NK-92 treated with Interleukin-12 subunit alpha and Interleukin-12 subunit beta, amount 100 ng/mL, for 24 hours (cell line): Measurements from ENCODE around the gene LY86.

Experiments
- DNase-seq: peaks from one replicate; lab custom pipeline; 2025; lab: John Stamatoyannopoulos, UW

LY86 gene

GRCh38 chr6:6682225-6682624, 93.7 kb downstream of the LY86 start:
- DNase-seq: no peak

- no peak for DNase-seq
Measured at GRCh38 chr6:6683969-6684833, 95.7 kb downstream of the LY86 start.

GRCh38 chr6:6685249-6686040, 96.9 kb downstream of the LY86 start:
- no peak for DNase-seq

- DNase-seq: no peak
Measured at GRCh38 chr6:6686176-6686575, 97.7 kb downstream of the LY86 start.

DNA sequence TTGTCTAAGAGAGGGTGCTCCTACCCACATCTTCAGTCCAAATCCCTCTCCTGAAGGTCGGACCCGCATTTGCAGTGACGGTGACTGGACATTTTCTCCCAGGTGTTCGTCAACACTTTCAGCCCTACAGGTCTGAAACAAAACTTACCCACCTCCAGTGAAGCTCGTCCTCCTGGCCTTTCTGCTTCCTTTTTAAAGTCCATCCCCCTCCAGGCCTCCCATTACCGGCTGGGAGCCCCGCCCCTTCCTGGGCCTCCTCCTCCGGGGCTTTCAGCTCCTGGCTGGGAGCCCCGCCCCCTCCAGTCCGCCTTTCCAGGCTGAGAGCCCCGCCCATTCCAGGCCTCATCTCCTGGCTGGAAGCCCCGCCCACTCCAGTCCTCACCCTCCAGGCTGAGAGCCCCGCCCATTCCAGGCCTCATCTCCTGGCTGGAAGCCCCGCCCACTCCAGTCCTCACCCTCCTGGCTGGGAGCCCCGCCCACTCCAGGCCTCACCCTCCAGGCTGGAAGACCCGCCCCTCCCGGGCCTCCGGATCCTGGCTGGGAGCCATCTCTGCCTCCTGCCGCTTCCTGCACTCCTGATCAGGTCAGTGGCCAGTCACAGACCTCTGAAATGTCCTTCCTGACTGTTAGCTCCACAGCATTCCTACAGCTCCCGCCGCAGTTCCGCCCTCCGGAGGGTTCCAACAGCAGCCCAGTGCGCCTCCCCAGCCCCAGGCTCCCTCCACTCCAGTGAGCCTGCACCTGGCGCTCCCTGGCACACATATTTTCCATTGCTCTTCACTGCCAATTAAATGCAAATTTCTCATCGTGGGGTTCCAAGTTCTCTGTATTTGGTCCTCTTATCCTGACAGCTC, 98.5 kb downstream of the LY86 start:
- no peak for DNase-seq

DNA sequence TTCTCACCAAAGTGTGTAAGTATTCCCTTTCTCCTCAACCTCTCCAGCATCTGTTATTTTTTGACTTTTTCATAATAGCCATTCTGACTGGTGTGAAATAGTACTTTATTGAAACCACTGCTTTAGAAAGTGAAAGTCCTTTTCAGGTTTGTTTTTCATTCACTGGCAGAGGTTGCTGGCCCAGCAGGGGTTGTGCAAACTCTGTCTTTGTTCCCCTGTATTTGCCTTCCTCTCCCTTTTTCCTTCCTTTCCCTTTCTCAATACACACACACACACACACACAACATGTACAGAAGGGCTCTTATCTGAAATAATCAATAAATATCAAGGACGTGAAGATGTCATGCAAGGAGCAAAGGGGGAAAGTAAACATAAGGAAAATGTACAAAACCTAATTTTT, 99.8 kb downstream of the LY86 start:
- no peak for DNase-seq

DNA sequence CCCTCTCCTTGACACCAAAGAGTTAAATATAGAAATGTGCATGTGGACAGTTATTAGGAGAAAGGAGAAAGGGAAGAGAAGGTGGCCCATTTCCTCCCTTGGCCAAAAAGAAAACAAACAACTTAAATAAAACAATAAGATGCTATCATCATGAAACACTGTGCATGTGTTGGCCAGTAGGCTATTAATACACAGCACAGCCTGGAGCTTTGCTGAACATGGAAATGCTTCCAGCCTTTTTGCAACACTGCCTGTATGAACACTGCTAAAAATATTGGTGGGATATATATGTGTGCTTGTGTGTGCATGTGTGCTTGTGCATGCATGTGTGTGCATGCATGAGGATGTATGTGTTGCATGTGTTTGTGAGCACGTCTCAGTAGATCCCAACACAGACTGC, 100.4 kb downstream of the LY86 start:
- no peak for DNase-seq

DNA sequence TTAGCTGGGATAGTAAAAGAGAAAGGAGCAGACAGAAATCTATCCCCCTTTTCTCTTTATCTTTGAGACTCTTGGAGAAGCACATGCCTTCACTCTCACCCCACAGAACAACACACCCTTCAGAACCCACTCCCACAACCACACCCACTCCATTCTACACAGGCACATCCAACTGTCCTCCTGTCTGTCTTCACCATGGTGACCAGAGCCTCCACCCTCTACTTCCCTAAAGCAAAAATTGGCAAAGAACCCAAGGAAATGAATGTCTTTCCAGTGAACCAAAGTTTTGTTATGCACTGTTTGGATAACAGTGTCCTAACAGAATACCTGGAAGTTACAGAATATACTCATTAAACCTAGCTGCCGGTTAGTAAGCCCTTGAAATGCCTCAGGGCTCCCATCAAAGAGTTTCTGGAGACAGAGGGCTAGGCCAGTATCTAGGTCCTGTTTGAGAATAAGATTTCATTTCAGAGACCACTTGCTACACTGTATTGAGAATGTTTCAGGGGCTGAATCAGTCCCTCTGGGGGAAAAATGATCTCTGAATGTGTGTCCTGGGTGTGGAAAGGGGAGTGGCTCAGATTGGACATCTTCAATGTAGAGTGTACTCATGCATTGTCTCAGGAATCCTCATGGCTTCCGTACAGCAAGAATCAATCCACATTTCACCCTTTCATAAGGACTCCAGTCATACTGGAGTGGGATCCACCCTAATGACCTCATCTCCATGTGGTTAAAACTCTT, 101.1 kb downstream of the LY86 start:
- DNase-seq: no peak

GRCh38 chr6:6690144-6690483, 101.6 kb downstream of the LY86 start:
- DNase-seq: no peak

DNA sequence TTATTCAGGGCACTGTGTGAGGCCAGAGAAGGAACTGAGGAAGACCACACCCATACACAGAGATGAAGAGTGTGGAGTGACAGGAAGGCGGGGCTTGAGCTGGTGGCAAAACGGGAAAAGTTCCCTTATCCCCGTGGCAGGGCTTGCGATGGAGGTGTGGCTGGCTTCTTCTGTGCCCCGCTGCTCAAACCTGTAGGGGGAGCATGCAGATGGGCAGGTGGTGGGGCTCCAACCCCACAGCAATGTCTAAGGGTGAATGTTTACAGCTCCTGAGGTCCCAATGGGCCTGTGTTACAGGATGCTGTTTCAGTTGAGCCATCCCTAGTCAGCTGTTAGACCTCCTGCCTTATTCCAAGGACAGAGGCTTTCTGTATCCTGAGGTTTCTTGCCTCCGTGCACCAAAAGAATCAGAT, 105.9 kb downstream of the LY86 start:
- no peak for DNase-seq

DNA sequence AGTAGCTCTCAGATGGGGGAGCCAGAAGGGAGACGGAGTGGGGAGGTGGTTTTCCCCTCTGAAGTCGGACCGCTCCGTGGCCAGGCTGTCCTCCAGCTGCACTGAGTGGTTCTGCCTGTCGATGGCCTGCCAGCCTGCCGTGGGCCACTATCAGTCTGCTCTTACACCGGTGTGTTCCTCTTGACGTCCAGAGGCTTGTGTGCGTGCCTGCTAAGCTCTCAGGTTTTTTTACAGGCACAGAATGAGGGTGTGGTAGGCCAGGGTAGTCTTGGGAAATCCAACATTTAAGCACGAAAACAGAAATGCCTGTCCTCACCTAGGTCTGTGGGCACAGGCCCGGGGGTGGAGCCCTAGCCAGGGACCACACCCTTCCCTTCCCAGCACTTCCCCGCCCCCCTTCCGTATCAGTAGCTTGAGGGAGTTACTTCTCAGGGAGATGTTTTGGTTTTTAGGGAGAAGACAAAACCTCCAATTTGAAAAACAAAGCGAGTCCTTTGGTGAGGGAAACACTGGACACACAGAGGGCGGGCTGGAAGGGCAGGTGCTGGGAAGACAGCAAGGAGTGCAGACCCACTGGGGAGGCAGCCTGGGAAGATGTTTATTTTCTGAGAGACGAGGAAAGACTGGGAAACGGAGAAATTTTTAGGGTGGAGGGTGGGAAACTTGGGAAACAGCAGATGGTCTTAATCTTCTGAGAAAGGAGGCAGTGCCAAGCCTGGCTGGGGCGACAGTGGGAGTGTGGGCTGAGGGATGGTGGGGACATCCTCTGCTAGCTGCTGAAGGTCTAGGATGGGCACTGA, 106.5 kb downstream of the LY86 start:
- no peak for DNase-seq

DNA sequence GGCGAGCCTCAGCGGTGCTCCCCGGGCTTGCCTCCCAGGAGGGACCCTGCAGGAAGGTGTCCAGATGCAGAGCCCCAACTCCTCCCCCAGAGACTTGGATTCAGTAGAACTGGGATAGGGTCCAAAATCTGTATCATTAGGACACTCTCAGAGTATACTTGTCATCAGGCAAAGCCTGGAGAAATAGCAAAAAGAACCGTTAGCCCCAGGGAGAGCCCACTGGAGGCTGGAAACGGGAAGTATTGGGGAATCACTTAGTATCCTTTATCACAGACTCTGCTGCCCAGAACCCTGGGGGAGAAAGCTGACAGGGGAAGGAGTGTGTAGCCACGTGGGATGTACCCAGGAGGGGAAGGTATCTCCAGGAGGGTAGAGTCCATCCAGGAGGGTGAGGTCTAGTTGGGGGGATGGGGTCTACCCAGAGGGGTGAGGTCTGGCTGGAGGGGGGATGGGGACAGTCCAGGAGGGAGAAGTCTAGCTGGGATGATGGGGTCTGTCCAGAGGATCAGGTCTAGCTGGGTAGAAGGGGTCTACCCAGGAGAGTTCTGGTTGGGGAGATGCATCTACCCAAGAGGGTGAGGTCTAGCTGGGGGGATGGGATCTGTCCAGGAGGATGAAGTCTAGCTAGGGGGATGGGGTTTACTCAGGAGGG, 107.2 kb downstream of the LY86 start:
- DNase-seq: no peak

GRCh38 chr6:6696867-6697531, 108.5 kb downstream of the LY86 start:
- DNase-seq: no peak

DNA sequence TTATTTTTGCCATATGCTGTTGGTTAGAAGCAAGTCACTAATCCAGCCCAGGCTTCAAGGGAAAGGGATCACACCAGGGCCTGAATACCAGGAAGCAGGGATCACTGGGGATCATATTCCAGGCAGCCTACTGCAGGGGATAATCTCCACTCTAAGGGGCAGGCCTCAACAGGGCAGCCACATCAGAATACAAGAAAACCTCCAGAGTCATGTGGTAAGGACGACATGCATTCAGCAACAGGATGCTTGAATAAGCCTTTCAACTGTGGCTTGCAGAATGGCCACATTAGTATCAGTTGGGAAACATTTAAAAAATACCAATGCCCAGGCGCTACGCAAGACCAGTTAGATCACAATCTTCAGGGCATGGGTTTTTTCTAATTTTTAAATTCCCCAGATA, 109.1 kb downstream of the LY86 start:
- no peak for DNase-seq

GRCh38 chr6:6699741-6700367, 111.3 kb downstream of the LY86 start:
- DNase-seq: no peak

- no peak for DNase-seq
Measured at GRCh38 chr6:6700407-6701270, 112.1 kb downstream of the LY86 start.

- no peak for DNase-seq
Measured at GRCh38 chr6:6701864-6702263, 113.3 kb downstream of the LY86 start.

- no peak for DNase-seq
Measured at GRCh38 chr6:6703699-6704098, 115.2 kb downstream of the LY86 start.
